Liver (tissue), 9 donors: Measurements from ENCODE around the gene ZCCHC17. TPM values are rescaled to one million over a fixed set of nuclear protein-coding genes. Genes with fewer than 3 reads are reported as not detected.

Experiments used
- DNase-seq: peaks from one replicate; pipeline ENCODE4 v3.0.0-alpha.2; 2017; ENCODE audit warnings: low spot score
- H3K27ac ChIP-seq, 2 donors: one replicate each; pipeline ENCODE4 v1.7.0; 2013; ENCODE audit warnings: inconsistent platforms in 2 of 2, low read length in 2 of 2, control low read depth in 1 of 2, low read depth in 1 of 2, mild to moderate bottlenecking in 1 of 2
- H3K27me3 ChIP-seq, 4 donors: one replicate each; pipeline versions ENCODE4 v1.6.1 to v1.7.0; 2013; ENCODE audit warnings: low read length in 3 of 4, inconsistent platforms in 1 of 4, mild to moderate bottlenecking in 1 of 4, moderate library complexity in 1 of 4; ENCODE audit not compliant: control insufficient read depth in 4 of 4, insufficient read depth in 4 of 4
- H3K36me3 ChIP-seq, 4 donors: one replicate each; pipeline versions ENCODE4 v1.6.1 to v1.7.0; 2013; ENCODE audit warnings: low read length in 3 of 4, mild to moderate bottlenecking in 3 of 4, low read depth in 1 of 4, moderate library complexity in 1 of 4; ENCODE audit not compliant: control insufficient read depth in 4 of 4, insufficient read depth in 3 of 4
- H3K4me1 ChIP-seq, 4 donors: one replicate each; pipeline versions ENCODE4 v1.6.1 to v1.7.0; 2013; ENCODE audit warnings: low read length in 3 of 4, mild to moderate bottlenecking in 3 of 4, moderate library complexity in 1 of 4; ENCODE audit not compliant: control insufficient read depth in 4 of 4, insufficient read depth in 4 of 4
- H3K4me3 ChIP-seq, 3 donors: one replicate each; pipeline versions ENCODE4 v1.6.1 to v1.7.0; 2013; ENCODE audit warnings: low read length in 3 of 3, control low read depth in 1 of 3, low read depth in 1 of 3, mild to moderate bottlenecking in 1 of 3
- H3K9ac ChIP-seq, 2 donors: one replicate each; pipeline ENCODE4 v1.7.0; 2013; ENCODE audit warnings: low read length in 2 of 2, mild to moderate bottlenecking in 2 of 2, moderate library complexity in 2 of 2, control low read depth in 1 of 2, low read depth in 1 of 2
- H3K9me3 ChIP-seq, 4 donors: one replicate each; pipeline versions ENCODE4 v1.6.1 to v1.7.0; 2013; ENCODE audit warnings: low read length in 3 of 4; ENCODE audit not compliant: control insufficient read depth in 4 of 4
- CTCF ChIP-seq: fragments of 150-350 bp; IDR thresholded peaks from 2 replicates; pipeline ENCODE4 v1.5.1; 2017; ENCODE audit warnings: improper control_type of control experiment, low read depth, low read length; ENCODE audit not compliant: missing input control
- EGR1 ChIP-seq, 2 donors: IDR thresholded peaks; 2 replicates each; pipeline ENCODE4 v1.6.1; 2016 to 2018; ENCODE audit warnings: antibody characterized with exemption in 2 of 2, low read depth in 2 of 2
- FOXA1 ChIP-seq: IDR thresholded peaks from 2 replicates; pipeline ENCODE4 v1.6.1; 2016; ENCODE audit warnings: antibody characterized with exemption
- FOXA2 ChIP-seq: IDR thresholded peaks from 2 replicates; pipeline ENCODE4 v1.6.1; 2016; ENCODE audit warnings: antibody characterized with exemption
- GABPA ChIP-seq, 2 donors: IDR thresholded peaks in 1 of 2; conservative IDR thresholded peaks in 1 of 2; 2 replicates each; pipeline ENCODE4 v1.6.1; 2016; ENCODE audit warnings: antibody characterized with exemption in 2 of 2, mild to moderate bottlenecking in 1 of 2, moderate library complexity in 1 of 2
- HNF4A ChIP-seq, 2 donors: conservative IDR thresholded peaks; 2 replicates each; pipeline ENCODE4 v1.6.1; 2016; ENCODE audit warnings: antibody characterized with exemption in 2 of 2, mild to moderate bottlenecking in 2 of 2
- HNF4G ChIP-seq: IDR thresholded peaks from 2 replicates; pipeline ENCODE4 v1.6.1; 2016; ENCODE audit warnings: antibody characterized with exemption
- JUND ChIP-seq, 2 donors: IDR thresholded peaks; 2 replicates each; pipeline ENCODE4 v1.6.1; 2016; ENCODE audit warnings: antibody characterized with exemption in 2 of 2
- NR2F2 ChIP-seq: IDR thresholded peaks from 2 replicates; pipeline ENCODE4 v1.6.1; 2016; ENCODE audit warnings: antibody characterized with exemption
- RAD21 ChIP-seq, 2 donors: IDR thresholded peaks; 2 replicates each; pipeline ENCODE4 v1.6.1; 2016; ENCODE audit warnings: antibody characterized with exemption in 2 of 2, mild to moderate bottlenecking in 2 of 2
- REST ChIP-seq: IDR thresholded peaks from 2 replicates; pipeline ENCODE4 v1.6.1; 2016; ENCODE audit warnings: antibody characterized with exemption, mild to moderate bottlenecking
- RXRA ChIP-seq, 2 donors: IDR thresholded peaks; 2 replicates each; pipeline ENCODE4 v1.6.1; 2017 to 2018; ENCODE audit warnings: antibody characterized with exemption in 2 of 2, mild to moderate bottlenecking in 1 of 2
- SP1 ChIP-seq: IDR thresholded peaks from 2 replicates; pipeline ENCODE4 v1.6.1; 2018; ENCODE audit warnings: antibody characterized with exemption, mild to moderate bottlenecking
- TAF1 ChIP-seq: conservative IDR thresholded peaks from 2 replicates; pipeline ENCODE4 v1.6.1; 2016; ENCODE audit warnings: antibody characterized with exemption, mild to moderate bottlenecking
- YY1 ChIP-seq: IDR thresholded peaks from 2 replicates; pipeline ENCODE4 v1.6.1; 2016; ENCODE audit warnings: antibody characterized with exemption, mild to moderate bottlenecking
- ZBTB33 ChIP-seq: IDR thresholded peaks from 2 replicates; pipeline ENCODE4 v1.6.1; 2016; ENCODE audit warnings: antibody characterized with exemption
- WGBS: extraction: QIAGEN DNeasy Blood & Tissue Kit; methylation state at CpG from one replicate; pipeline ENCODE4 v1.1.7; 2013; 5-methylcytosine and 5-hydroxymethylcytosine counted together
- polyA plus RNA-seq, 2 donors: library from polyadenylated mRNA; stranded (reverse) in 1 of 2; unstranded in 1 of 2; fragments of 200-250 nt in 1 of 2; fragments of >200 nt in 1 of 2; fragmentation: Nextera tagmentation in 1 of 2; extraction: Ambion mirVana in 1 of 2; gene quantifications; one replicate each; pipeline versions ENCODE4 v1.2.1 to v1.2.3, GENCODE V29; 2013 to 2015
- total RNA-seq, 2 donors: library from RNA; depleted of rRNA; stranded (reverse); fragments of >200 nt; gene quantifications; one replicate each; pipeline ENCODE4 v1.2.3, GENCODE V29; 2014
- TF ChIP-seq, protein P1 (sequence below): IDR thresholded peaks from 2 replicates; pipeline ENCODE4 v1.6.1; 2016; ENCODE audit warnings: antibody characterized with exemption
- TF ChIP-seq, protein P2 (sequence below): IDR thresholded peaks from 2 replicates; pipeline ENCODE4 v1.6.1; 2016; ENCODE audit warnings: antibody characterized with exemption
- donor health status: healthy.
- donor health status: healthy.
- donor health status: healthy.
- donor health status: healthy.
- donor health status: healthy.

The ZCCHC17 gene
- total and polyA plus RNA-seq, 4 donors = 7.4 to 15.1 (median 9.2) TPM

GRCh38 chr1:31390071-31390470 lies 93.2 kb downstream of the ZCCHC17 start:
- H3K4me1 ChIP-seq = peaks cover 0 to 4% (median 3%) of the 10 kb centered on the region in 4 donors
- H3K9ac ChIP-seq = no peak overlapping the region
- no peak for DNase-seq
- no peaks in the 10 kb centered on the region for H3K36me3 ChIP-seq
- TF ChIP-seq TAF1 = no peak
- TF ChIP-seq, protein P1, sequence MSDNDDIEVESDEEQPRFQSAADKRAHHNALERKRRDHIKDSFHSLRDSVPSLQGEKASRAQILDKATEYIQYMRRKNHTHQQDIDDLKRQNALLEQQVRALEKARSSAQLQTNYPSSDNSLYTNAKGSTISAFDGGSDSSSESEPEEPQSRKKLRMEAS = no peak
- TF ChIP-seq HNF4A (conservative IDR thresholded peaks at IDR 0.05) = no peak
- no peak for TF ChIP-seq GABPA (IDR thresholded peaks at IDR 0.05 in 1 of 2, conservative IDR thresholded peaks at IDR 0.05 in 1 of 2)
- TF ChIP-seq SP1 = no peak
- TF ChIP-seq NR2F2 = no peak
- TF ChIP-seq REST = no peak
- no peak for TF ChIP-seq FOXA2
- no peak for TF ChIP-seq FOXA1
- no peak for TF ChIP-seq EGR1 (IDR thresholded peaks at IDR 0.05; ENCODE audit: low read depth in 2 of 2)
- TF ChIP-seq, protein P2, sequence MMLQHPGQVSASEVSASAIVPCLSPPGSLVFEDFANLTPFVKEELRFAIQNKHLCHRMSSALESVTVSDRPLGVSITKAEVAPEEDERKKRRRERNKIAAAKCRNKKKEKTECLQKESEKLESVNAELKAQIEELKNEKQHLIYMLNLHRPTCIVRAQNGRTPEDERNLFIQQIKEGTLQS = no peak
- no peak for TF ChIP-seq CTCF
- no peak for TF ChIP-seq YY1
- TF ChIP-seq RAD21 (IDR thresholded peaks at IDR 0.05) = no peak
- no peak for TF ChIP-seq HNF4G
- no peak for TF ChIP-seq JUND (IDR thresholded peaks at IDR 0.05)
- no peak for TF ChIP-seq ZBTB33
- TF ChIP-seq RXRA (IDR thresholded peaks at IDR 0.05) = no peak
- no peak overlapping the region for H3K4me3 ChIP-seq
- H3K9me3 ChIP-seq = no peaks in the 10 kb centered on the region
- WGBS = 84% methylated on average over 7 of the region's 7 CpGs
- no peak overlapping the region for H3K27ac ChIP-seq
- H3K27me3 ChIP-seq = no peaks in the 10 kb centered on the region
